Measurements from ENCODE around the gene ARVCF. TPM values are rescaled to one million over a fixed set of nuclear protein-coding genes. Genes with fewer than 3 reads are reported as not detected.
A peak's percentile ranks its signal among the peaks of the same experiment; 100 is the strongest.

Gene ARVCF
- total and polyA plus RNA-seq, 9 of the 15 experiments (the other 6 are each of a cell fraction or from before 2014, with no cell fraction given): 0.03 to 97.4 (median 15.6) TPM

DNA sequence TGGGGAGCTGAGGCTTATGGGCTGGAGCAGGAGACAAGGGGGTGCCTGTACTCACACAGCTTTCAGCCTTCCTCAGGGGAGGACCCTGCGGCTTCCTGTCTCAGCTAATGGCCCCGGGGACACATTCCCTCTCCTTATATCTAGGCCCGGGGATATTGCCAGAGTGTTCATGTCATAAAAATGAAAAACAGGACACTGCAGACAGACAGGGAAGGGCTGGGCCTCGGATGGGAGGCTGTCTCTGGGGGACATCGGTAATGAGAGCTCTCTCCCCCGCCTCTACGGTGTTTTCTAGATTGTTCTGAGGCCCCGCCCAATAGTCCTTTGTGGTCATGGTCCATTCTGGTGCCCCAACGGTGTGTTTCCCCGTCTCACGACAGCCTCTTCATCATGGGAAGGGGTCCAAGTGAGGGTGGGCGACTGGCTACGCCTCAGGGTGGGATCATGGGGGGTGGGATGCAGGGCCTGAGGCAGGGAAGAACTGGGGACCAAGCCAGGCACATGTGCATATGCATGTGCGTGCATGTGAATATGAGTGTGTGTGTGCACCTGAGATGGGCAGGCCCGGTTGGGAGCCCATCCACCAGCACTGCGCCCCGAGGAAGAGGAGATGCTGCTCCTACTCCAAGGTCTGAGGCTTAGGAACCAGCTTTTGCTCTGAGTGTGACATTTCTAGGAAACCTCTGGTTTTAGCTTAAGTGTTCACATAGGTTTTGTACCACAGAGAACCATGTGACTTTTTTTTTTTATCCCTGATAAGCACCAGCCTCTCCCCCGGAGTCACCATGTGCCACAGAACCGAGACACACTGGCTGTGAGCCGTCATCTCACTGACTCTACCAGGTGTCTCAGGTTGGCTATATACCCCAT lies 5.3 kb downstream of the ARVCF start (continued):
- TF ChIP-seq, protein P1, sequence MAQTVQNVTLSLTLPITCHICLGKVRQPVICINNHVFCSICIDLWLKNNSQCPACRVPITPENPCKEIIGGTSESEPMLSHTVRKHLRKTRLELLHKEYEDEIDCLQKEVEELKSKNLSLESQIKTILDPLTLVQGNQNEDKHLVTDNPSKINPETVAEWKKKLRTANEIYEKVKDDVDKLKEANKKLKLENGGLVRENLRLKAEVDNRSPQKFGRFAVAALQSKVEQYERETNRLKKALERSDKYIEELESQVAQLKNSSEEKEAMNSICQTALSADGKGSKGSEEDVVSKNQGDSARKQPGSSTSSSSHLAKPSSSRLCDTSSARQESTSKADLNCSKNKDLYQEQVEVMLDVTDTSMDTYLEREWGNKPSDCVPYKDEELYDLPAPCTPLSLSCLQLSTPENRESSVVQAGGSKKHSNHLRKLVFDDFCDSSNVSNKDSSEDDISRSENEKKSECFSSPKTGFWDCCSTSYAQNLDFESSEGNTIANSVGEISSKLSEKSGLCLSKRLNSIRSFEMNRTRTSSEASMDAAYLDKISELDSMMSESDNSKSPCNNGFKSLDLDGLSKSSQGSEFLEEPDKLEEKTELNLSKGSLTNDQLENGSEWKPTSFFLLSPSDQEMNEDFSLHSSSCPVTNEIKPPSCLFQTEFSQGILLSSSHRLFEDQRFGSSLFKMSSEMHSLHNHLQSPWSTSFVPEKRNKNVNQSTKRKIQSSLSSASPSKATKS (CRISPR knock-in tag; IDR thresholded peaks at IDR 0.05): 0 out of 2 replicates have a peak, but pooled peaks have one; percentile 18
- TF ChIP-seq ZBTB26 (CRISPR knock-in tag; IDR thresholded peaks at IDR 0.05) (0 out of 2 replicates have a peak, but pooled peaks have one; percentile 5), TCFL5 (CRISPR knock-in tag; conservative IDR thresholded peaks at IDR 0.05) (0 out of 2 replicates have a peak, but pooled peaks have one; percentile 45), WHSC1 (IDR thresholded peaks at IDR 0.05; ENCODE audit: low read length) (peak; percentile 19), ZNF586 (CRISPR knock-in tag; conservative IDR thresholded peaks at IDR 0.05) (peak; percentile 6; the same call in 1 of the 2 replicates), RNF2 (IDR thresholded peaks at IDR 0.05) (no peak), ZNF224 (CRISPR knock-in tag; IDR thresholded peaks at IDR 0.05) (no peak), MEF2A (IDR thresholded peaks at IDR 0.05; ENCODE audit: control insufficient read depth, low read depth, low read length) (no peak), ZNF57 (CRISPR knock-in tag; IDR thresholded peaks at IDR 0.05) (0 out of 2 replicates have a peak, but pooled peaks have one; percentile 37), MXD1 (CRISPR knock-in tag; IDR thresholded peaks at IDR 0.05; ENCODE audit: borderline replicate concordance, poor library complexity, severe bottlenecking) (peak; percentile 66), ERF (CRISPR knock-in tag; IDR thresholded peaks at IDR 0.05) (no peak), ZNF41 (CRISPR knock-in tag; conservative IDR thresholded peaks at IDR 0.05) (0 out of 2 replicates have a peak, but pooled peaks have one; percentile 36), MYC (IDR thresholded peaks at IDR 0.05; ENCODE audit: low read depth, low read length) (peak; percentile 92), MYC (CRISPR knock-in tag; IDR thresholded peaks at IDR 0.05; ENCODE audit: borderline replicate concordance, low read depth) (peak; percentile 53; the same call in 1 of the 2 replicates), RBM39 (optimal IDR thresholded peaks at IDR 0.05; ENCODE audit: low read depth, low read length) (no peak), STAT5B (CRISPR knock-in tag; IDR thresholded peaks at IDR 0.05) (no peak)
- TF ChIP-seq, protein P2, sequence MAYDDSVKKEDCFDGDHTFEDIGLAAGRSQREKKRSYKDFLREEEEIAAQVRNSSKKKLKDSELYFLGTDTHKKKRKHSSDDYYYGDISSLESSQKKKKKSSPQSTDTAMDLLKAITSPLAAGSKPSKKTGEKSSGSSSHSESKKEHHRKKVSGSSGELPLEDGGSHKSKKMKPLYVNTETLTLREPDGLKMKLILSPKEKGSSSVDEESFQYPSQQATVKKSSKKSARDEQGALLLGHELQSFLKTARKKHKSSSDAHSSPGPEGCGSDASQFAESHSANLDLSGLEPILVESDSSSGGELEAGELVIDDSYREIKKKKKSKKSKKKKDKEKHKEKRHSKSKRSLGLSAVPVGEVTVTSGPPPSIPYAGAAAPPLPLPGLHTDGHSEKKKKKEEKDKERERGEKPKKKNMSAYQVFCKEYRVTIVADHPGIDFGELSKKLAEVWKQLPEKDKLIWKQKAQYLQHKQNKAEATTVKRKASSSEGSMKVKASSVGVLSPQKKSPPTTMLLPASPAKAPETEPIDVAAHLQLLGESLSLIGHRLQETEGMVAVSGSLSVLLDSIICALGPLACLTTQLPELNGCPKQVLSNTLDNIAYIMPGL (CRISPR knock-in tag; IDR thresholded peaks at IDR 0.05): 0 out of 2 replicates have a peak, but pooled peaks have one; percentile 44
- TF ChIP-seq, protein P3, sequence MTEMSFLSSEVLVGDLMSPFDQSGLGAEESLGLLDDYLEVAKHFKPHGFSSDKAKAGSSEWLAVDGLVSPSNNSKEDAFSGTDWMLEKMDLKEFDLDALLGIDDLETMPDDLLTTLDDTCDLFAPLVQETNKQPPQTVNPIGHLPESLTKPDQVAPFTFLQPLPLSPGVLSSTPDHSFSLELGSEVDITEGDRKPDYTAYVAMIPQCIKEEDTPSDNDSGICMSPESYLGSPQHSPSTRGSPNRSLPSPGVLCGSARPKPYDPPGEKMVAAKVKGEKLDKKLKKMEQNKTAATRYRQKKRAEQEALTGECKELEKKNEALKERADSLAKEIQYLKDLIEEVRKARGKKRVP (CRISPR knock-in tag; IDR thresholded peaks at IDR 0.05): 0 out of 2 replicates have a peak, but pooled peaks have one; percentile 27

All from K562 (cell line).